Endothelial cell (in vitro differentiated cells): ENCODE data around the gene EEF1AKMT1. TPM values are rescaled to one million over a fixed set of nuclear protein-coding genes. Genes with fewer than 3 reads are reported as not detected.

ENCODE experiments used
- DNase-seq: peaks from one replicate; pipeline ENCODE4 v3.0.0; 2021; ENCODE audit warnings: low spot score
- H3K27ac Mint-ChIP-seq: one replicate; pipeline ENCODE4 v1.8.0; 2021; ENCODE audit warnings: mixed read lengths, inconsistent platforms; ENCODE audit not compliant: unreplicated experiment
- H3K27me3 Mint-ChIP-seq: one replicate; pipeline ENCODE4 v1.8.0; 2021; ENCODE audit warnings: mild to moderate bottlenecking, moderate library complexity, mixed read lengths, inconsistent platforms; ENCODE audit not compliant: unreplicated experiment
- H3K36me3 Mint-ChIP-seq: one replicate; pipeline ENCODE4 v1.8.0; 2021; ENCODE audit warnings: mild to moderate bottlenecking, low read depth, mixed read lengths, inconsistent platforms; ENCODE audit not compliant: unreplicated experiment
- H3K4me1 Mint-ChIP-seq: one replicate; pipeline ENCODE4 v1.8.0; 2021; ENCODE audit warnings: mild to moderate bottlenecking, mixed read lengths, inconsistent platforms; ENCODE audit not compliant: unreplicated experiment
- H3K4me3 Mint-ChIP-seq: one replicate; pipeline ENCODE4 v1.8.0; 2021; ENCODE audit warnings: mild to moderate bottlenecking, mixed read lengths, inconsistent platforms; ENCODE audit not compliant: unreplicated experiment
- H3K9me3 Mint-ChIP-seq: one replicate; pipeline ENCODE4 v1.8.0; 2021; ENCODE audit warnings: mixed read lengths, inconsistent platforms; ENCODE audit not compliant: unreplicated experiment
- CTCF ChIP-seq: fragments of 200-600 bp; sonication (generic); IDR thresholded peaks from one replicate; pipeline ENCODE4 v1.5.0; 2021; ENCODE audit warnings: antibody characterized with exemption; ENCODE audit not compliant: unreplicated experiment
- total RNA-seq: library from RNA; stranded (reverse); fragmentation: NEBNext Ultra II Directional; extraction: Animal tissue kit (Norgen Biotek cat#: 25700); gene quantifications from one replicate; pipeline ENCODE4 v1.2.1, GENCODE V29; 2021; ENCODE audit not compliant: unreplicated experiment

The EEF1AKMT1 gene
- total RNA-seq, 1 donor from 2014 or later, result 9.6 TPM

GRCh38 chr13:20702915-20703779 is 70.6 kb downstream of the EEF1AKMT1 start, which contains the start of gene IL17D:
Gene IL17D (plus strand): TSS chr13:20703699. CDS start chr13:20704002, 303 bp downstream.
- no peak for TF ChIP-seq CTCF
- H3K27ac Mint-ChIP-seq, result peak within 1 kb of the TSS; percentile 63
- peaks cover 20% of the 10 kb centered on the region for H3K27me3 Mint-ChIP-seq
- H3K9me3 Mint-ChIP-seq, result no peaks in the 10 kb centered on the region
- peak within 1 kb of the TSS; percentile 89 for H3K4me3 Mint-ChIP-seq
- DNase-seq, result peak; percentile 36
- peaks cover 2% of the 10 kb centered on the region for H3K4me1 Mint-ChIP-seq
- H3K36me3 Mint-ChIP-seq, result peaks cover 3% of the 10 kb centered on the region

- H3K27ac Mint-ChIP-seq, result peak overlapping the region; percentile 63
- TF ChIP-seq CTCF, result no peak
- peaks cover 20% of the 10 kb centered on the region for H3K27me3 Mint-ChIP-seq
- no peak for DNase-seq
- H3K4me3 Mint-ChIP-seq, result peak overlapping the region; percentile 89
- peaks cover 2% of the 10 kb centered on the region for H3K4me1 Mint-ChIP-seq
- H3K9me3 Mint-ChIP-seq, result no peaks in the 10 kb centered on the region
- peaks cover 3% of the 10 kb centered on the region for H3K36me3 Mint-ChIP-seq
Measured at GRCh38 chr13:20702530-20702914, 71.2 kb downstream of the EEF1AKMT1 start.

GRCh38 chr13:20701461-20701860 is 72.3 kb downstream of the EEF1AKMT1 start:
- Mint-ChIP-seq H3K4me1 (peaks cover 2% of the 10 kb centered on the region), H3K27me3 (peaks cover 20% of the 10 kb centered on the region), H3K4me3 (no peak overlapping the region), H3K27ac (no peak overlapping the region), H3K36me3 (peaks cover 3% of the 10 kb centered on the region), H3K9me3 (no peaks in the 10 kb centered on the region)
- TF ChIP-seq CTCF, result no peak
- DNase-seq, result no peak

GRCh38 chr13:20700288-20700687 is 73.5 kb downstream of the EEF1AKMT1 start:
- Mint-ChIP-seq H3K9me3 (no peaks in the 10 kb centered on the region), H3K4me1 (peaks cover 2% of the 10 kb centered on the region), H3K27ac (no peak overlapping the region), H3K27me3 (peaks cover 18% of the 10 kb centered on the region), H3K36me3 (peaks cover 3% of the 10 kb centered on the region), H3K4me3 (no peak overlapping the region)
- DNase-seq, result no peak
- no peak for TF ChIP-seq CTCF

GRCh38 chr13:20699715-20700114 is 74.0 kb downstream of the EEF1AKMT1 start:
- Mint-ChIP-seq H3K9me3 (no peaks in the 10 kb centered on the region), H3K27me3 (peaks cover 15% of the 10 kb centered on the region), H3K27ac (no peak overlapping the region), H3K36me3 (peaks cover 3% of the 10 kb centered on the region), H3K4me3 (no peak overlapping the region), H3K4me1 (peaks cover 2% of the 10 kb centered on the region)
- TF ChIP-seq CTCF, result no peak
- no peak for DNase-seq
